GM12874 (cell line): ENCODE measurements around the gene USP30.

Experiments
- CTCF ChIP-seq: IDR thresholded peaks from 2 replicates; pipeline ENCODE4 v1.5.1; 2011; ENCODE audit warnings: low read depth, mild to moderate bottlenecking, control low read depth, low read length, moderate library complexity; ENCODE audit not compliant: insufficient read depth

Gene USP30

GRCh38 chr12:109018296-109018695 lies 34.1 kb upstream of the USP30 start:
- TF ChIP-seq CTCF: no peak

- no peak for TF ChIP-seq CTCF
Measured at GRCh38 chr12:109020146-109020795, 32.1 kb upstream of the USP30 start.

GRCh38 chr12:109020796-109021380 lies 31.5 kb upstream of the USP30 start, which contains the start of gene SVOP:
TSS of gene SVOP (minus strand) at chr12:109021068. CDS start at chr12:109020868, 200 bp downstream.
- TF ChIP-seq CTCF: no peak

- no peak for TF ChIP-seq CTCF
Measured at GRCh38 chr12:109027767-109028166, 24.6 kb upstream of the USP30 start.

GRCh38 chr12:109029411-109029810 lies 23.0 kb upstream of the USP30 start:
- TF ChIP-seq CTCF: no peak

- TF ChIP-seq CTCF: no peak
Measured at GRCh38 chr12:109033239-109034196, 18.9 kb upstream of the USP30 start.

GRCh38 chr12:109036975-109037374 lies 15.4 kb upstream of the USP30 start:
- no peak for TF ChIP-seq CTCF
